ENCODE results near the gene COX6B1.

DNA sequence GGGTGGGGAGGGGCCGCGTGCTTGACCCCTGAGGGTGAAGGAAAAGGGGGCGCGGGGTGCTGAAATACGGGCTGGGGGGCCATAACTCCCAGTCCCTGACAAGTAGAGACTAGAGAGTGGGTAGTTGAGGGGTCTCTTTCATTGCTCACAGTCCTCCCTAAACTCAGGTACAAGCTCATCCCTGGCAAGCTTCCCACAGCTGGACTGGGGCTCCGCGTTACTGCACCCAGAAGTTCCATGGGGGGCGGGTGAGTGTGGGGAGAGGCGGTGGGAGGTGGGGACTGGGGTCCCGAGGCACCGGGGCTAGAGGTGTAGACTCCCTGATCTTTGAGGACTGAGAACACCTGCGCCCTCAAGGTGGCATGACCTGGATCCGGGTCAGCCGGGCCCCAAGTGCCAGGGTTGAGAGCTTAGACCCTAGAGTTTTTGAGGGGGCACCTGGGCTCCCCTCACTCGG, 5.3 kb upstream of the COX6B1 start:
- no peak for TF ChIP-seq POLR2A (IDR thresholded peaks at IDR 0.05)
- TF ChIP-seq, protein P1, sequence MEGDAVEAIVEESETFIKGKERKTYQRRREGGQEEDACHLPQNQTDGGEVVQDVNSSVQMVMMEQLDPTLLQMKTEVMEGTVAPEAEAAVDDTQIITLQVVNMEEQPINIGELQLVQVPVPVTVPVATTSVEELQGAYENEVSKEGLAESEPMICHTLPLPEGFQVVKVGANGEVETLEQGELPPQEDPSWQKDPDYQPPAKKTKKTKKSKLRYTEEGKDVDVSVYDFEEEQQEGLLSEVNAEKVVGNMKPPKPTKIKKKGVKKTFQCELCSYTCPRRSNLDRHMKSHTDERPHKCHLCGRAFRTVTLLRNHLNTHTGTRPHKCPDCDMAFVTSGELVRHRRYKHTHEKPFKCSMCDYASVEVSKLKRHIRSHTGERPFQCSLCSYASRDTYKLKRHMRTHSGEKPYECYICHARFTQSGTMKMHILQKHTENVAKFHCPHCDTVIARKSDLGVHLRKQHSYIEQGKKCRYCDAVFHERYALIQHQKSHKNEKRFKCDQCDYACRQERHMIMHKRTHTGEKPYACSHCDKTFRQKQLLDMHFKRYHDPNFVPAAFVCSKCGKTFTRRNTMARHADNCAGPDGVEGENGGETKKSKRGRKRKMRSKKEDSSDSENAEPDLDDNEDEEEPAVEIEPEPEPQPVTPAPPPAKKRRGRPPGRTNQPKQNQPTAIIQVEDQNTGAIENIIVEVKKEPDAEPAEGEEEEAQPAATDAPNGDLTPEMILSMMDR (IDR thresholded peaks at IDR 0.05) = no peak
